GM12892 (cell line): ENCODE results near the gene DHX35. TPM values are rescaled to one million over a fixed set of nuclear protein-coding genes. Genes with fewer than 3 reads are reported as not detected.

Experiments
- DNase-seq: peaks from one replicate; pipeline ENCODE4 v3.0.0; 2011; ENCODE audit not compliant: insufficient read length
- FAIRE-seq: peaks from 2 replicates; lab custom pipeline; 2011; peaks lifted over from hg19 to GRCh38; lab: Jason Lieb, UNC
- POLR2A ChIP-seq: IDR thresholded peaks from 2 replicates; pipeline ENCODE4 v1.6.1; 2011; ENCODE audit warnings: low read depth, low read length, control low read depth
- POLR2AphosphoS5 ChIP-seq: IDR thresholded peaks from 2 replicates; pipeline ENCODE4 v1.6.1; 2011; ENCODE audit warnings: low read depth, low read length, control low read depth
- TAF1 ChIP-seq: IDR thresholded peaks from 2 replicates; pipeline ENCODE4 v1.6.1; 2011; ENCODE audit warnings: low read depth, mild to moderate bottlenecking, control low read depth, low read length, borderline replicate concordance
- polyA plus RNA-seq: library from polyadenylated mRNA; unstranded; fragments of >200 nt; gene quantifications from one replicate; pipeline ENCODE4 v1.2.1, GENCODE V29; 2012; ENCODE audit warnings: missing spikeins, inconsistent platforms; ENCODE audit not compliant: missing spikeins

The DHX35 gene
- 8.0 TPM for polyA plus RNA-seq

GRCh38 chr20:38962044-38962927, at the start of gene DHX35:
Gene DHX35, plus strand, starts transcription at chr20:38962344. Its CDS starts 24 bp downstream, at chr20:38962368.
- TF ChIP-seq TAF1 (peak; percentile 52; the same call in 1 of the 2 replicates), POLR2A (peak; percentile 84; the same call in 1 of the 2 replicates), POLR2AphosphoS5 (peak; percentile 71)
- peak; percentile 95 for DNase-seq
- FAIRE-seq: peak; percentile 99

- no peak for DNase-seq
- FAIRE-seq: no peak
- TF ChIP-seq POLR2AphosphoS5 (no peak), TAF1 (no peak), POLR2A (no peak)
Observed at GRCh38 chr20:38915355-38915754, 46.8 kb upstream of the DHX35 start.

GRCh38 chr20:38917657-38918056, 44.5 kb upstream of the DHX35 start:
- TF ChIP-seq TAF1 (no peak), POLR2AphosphoS5 (no peak), POLR2A (no peak)
- no peak for DNase-seq
- no peak for FAIRE-seq

- DNase-seq (no peak), FAIRE-seq (no peak)
- TF ChIP-seq POLR2A (no peak), POLR2AphosphoS5 (no peak; the same call in 1 of the 2 replicates), TAF1 (no peak)
Observed at GRCh38 chr20:38918172-38918571, 44.0 kb upstream of the DHX35 start.

- DNase-seq: no peak
- TF ChIP-seq POLR2A (no peak), TAF1 (no peak), POLR2AphosphoS5 (no peak)
- FAIRE-seq: no peak
Observed at GRCh38 chr20:38919683-38920082, 42.5 kb upstream of the DHX35 start.

GRCh38 chr20:38920411-38920810, 41.7 kb upstream of the DHX35 start:
- DNase-seq: no peak
- TF ChIP-seq POLR2AphosphoS5 (no peak), TAF1 (no peak), POLR2A (no peak)
- FAIRE-seq: no peak

GRCh38 chr20:38920851-38921250, 41.3 kb upstream of the DHX35 start:
- TF ChIP-seq POLR2A: no peak
- no peak for TF ChIP-seq POLR2AphosphoS5
- no peak for TF ChIP-seq TAF1
- DNase-seq (no peak), FAIRE-seq (no peak)

- no peak for FAIRE-seq
- no peak for DNase-seq
- TF ChIP-seq POLR2A (no peak), TAF1 (no peak), POLR2AphosphoS5 (no peak)
Observed at GRCh38 chr20:38924718-38925117, 37.4 kb upstream of the DHX35 start.

- TF ChIP-seq TAF1: no peak; the same call in 1 of the 2 replicates
- peak; percentile 91 for TF ChIP-seq POLR2AphosphoS5
- TF ChIP-seq POLR2A: peak; percentile 97
- FAIRE-seq (peak; percentile 93), DNase-seq (peak; percentile 99)
Observed at GRCh38 chr20:38926142-38926933, 35.8 kb upstream of the DHX35 start, which contains the start of gene FAM83D. Gene FAM83D, plus strand, starts transcription at chr20:38926417. Its CDS starts 26 bp downstream, at chr20:38926443.

- DNase-seq: no peak
- no peak for TF ChIP-seq POLR2A
- no peak for TF ChIP-seq TAF1
- TF ChIP-seq POLR2AphosphoS5: no peak
- FAIRE-seq: no peak
Observed at GRCh38 chr20:38926934-38927616, 35.1 kb upstream of the DHX35 start.

- peak; percentile 5 for FAIRE-seq
- no peak for TF ChIP-seq POLR2AphosphoS5
- no peak for TF ChIP-seq TAF1
- no peak for TF ChIP-seq POLR2A
- DNase-seq: no peak
Observed at GRCh38 chr20:38927902-38928578, 34.1 kb upstream of the DHX35 start.
